Umbilical cord (tissue), 2 donors: Measurements from ENCODE around the gene ADAMTS1. TPM values are rescaled to one million over a fixed set of nuclear protein-coding genes. Genes with fewer than 3 reads are reported as not detected.
"Not testable (repeated sequence)": the region's sequence is repeated elsewhere in the genome, so short reads cannot be mapped to it uniquely, and the experiment has no call there.

Experiments used
- DNase-seq: peaks from one replicate; pipeline ENCODE4 v3.0.0-alpha.2; 2015; ENCODE audit warnings: low spot score
- total RNA-seq: library from RNA; depleted of rRNA; stranded (reverse); fragments of >200 nt; gene quantifications from one replicate; pipeline ENCODE4 v1.2.3, GENCODE V29; 2014; ENCODE audit warnings: low replicate concordance; ENCODE audit not compliant: insufficient read depth

ADAMTS1 gene
- 211 TPM for total RNA-seq

GRCh38 chr21:26845066-26845758 is at the start of gene ADAMTS1:
ADAMTS1 (minus strand) TSS chr21:26845409; CDS start chr21:26844954, 455 bp downstream.
- peak; percentile 92 for DNase-seq

- no peak for DNase-seq
Observed at GRCh38 chr21:26892151-26892550, 46.9 kb upstream of the ADAMTS1 start.

DNA sequence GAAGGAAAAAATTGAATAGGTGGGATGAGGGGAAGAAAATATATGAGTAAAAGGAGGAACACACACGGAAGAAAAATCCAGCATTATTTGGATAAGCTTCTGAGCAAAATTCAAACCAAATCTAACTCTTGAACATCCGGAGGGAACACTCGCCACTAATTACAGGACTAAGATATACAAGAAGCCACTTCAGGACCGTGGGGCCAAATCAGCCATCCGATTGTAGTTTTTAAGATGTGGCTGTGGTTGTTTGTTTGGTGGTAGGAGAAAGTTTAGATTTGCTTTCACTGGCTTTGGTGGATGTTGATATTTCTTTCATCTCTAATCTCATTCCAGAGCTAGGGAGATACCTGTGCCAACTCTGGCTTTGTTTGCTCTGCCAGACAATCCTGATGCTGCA is 43.7 kb upstream of the ADAMTS1 start:
- peak; percentile 13 for DNase-seq

- no peak for DNase-seq
Observed at GRCh38 chr21:26888256-26888655, 43.0 kb upstream of the ADAMTS1 start.

GRCh38 chr21:26887251-26887650 is 42.0 kb upstream of the ADAMTS1 start:
- peak; percentile 34 for DNase-seq

- DNase-seq = no peak
Observed at GRCh38 chr21:26884436-26884835, 39.2 kb upstream of the ADAMTS1 start.

DNA sequence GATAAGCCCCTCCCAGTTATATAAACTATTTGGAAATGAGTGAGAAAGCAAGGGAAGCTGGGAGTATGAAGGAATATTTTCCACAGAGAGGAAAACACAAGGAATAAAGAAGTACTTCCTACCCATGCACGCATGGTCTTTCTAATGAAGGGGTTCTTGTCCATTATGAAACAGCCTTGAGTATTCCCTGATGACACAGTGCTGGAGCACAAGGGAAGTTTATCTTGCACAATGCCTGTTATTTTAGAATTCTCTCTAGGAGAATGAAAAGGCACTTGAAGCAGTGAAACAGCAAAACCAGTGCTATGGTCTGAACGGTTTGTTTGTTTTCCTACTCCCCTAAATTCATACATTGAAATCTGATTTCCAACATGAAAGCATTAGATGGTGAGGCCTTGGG is 38.6 kb upstream of the ADAMTS1 start:
- DNase-seq = no peak

- DNase-seq = peak; percentile 51
Observed at GRCh38 chr21:26881504-26882228, 36.5 kb upstream of the ADAMTS1 start.

DNA sequence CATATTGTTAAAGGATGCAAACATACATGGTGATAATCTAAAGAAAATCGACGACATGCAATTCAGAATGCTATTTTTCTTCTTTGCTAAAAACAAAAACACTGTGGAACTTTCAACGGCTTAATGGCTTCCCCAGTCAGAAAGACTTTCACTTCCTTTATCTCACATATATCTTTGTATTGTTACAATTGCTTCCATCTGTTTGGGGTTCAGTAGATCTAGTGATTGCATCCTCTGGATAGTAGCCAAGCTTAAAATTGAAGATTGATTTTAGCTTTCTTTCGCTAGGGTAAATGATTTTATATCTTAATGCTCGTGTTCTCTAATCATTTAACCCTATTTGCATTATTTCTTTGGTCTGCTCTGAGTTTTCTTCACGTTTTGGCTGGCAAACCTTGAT is 31.8 kb upstream of the ADAMTS1 start:
- no peak for DNase-seq

DNA sequence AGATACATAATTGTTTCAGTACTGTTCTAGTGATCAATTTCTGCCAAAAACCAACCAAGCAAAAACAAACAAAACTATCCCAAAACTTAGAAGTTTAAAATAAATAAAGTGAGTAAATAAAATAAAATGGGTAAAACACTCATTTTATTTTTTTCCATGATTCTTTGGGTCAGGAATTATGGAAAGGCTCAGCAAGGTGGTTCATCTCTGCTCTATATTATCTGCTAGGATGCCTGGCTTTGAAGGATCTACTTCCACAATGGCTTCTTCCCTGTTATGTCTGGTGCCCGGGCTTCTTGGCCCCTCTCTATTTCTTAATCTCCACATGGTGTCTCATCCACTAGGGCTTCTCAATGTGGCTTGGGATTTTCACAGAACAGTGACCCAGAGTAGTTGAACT is 29.1 kb upstream of the ADAMTS1 start:
- DNase-seq = no peak

GRCh38 chr21:26865857-26866256 is 20.6 kb upstream of the ADAMTS1 start:
- DNase-seq = no peak

DNA sequence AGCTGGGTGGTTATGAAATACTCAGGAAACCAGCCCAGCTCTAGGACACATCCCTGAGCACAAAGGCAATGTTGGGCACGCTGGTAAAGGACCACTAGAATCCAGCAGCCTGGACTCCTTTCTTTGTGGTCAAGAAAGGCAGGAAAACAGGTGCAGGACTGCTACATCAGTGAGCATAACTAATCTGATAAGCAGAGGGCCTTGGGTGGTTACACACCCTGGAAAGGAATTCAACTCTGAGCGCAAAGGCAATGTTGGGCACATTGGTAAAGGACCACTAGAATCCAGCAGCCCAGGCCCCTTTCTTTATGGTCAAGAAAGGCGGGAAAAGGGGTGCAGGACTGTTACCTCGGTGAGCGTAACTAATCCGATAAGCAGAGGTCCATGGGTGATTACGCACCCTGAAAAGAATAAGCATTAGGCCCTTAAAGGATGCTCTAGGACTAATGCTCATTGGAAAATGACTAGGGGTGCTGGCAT is 11.7 kb upstream of the ADAMTS1 start:
- DNase-seq = not testable (repeated sequence)

GRCh38 chr21:26854695-26855094 is 9.5 kb upstream of the ADAMTS1 start:
- not testable (repeated sequence) for DNase-seq

DNA sequence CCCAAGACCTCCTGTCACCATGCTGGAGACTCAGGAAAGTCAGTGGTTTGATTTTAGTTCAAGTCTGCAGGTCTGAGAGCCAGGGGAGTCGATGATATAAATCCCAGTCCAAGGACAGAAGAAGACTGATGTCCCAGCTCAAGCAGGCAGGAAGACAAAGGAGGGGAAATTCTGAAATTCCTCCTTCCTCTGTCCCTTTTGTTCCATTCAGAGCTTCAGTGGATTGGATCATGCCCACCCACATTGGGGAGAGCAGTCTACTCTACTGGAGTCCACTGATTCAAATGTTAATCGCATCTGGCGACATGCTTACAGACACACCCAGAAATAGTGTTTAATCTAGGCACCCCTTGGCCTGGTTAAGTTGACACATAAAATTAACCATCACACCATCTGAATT is 7.2 kb upstream of the ADAMTS1 start:
- DNase-seq = no peak

- no peak for DNase-seq
Observed at GRCh38 chr21:26851109-26851944, 6.1 kb upstream of the ADAMTS1 start.

- DNase-seq = peak; percentile 79
Observed at GRCh38 chr21:26850116-26850643, 5.0 kb upstream of the ADAMTS1 start.

DNA sequence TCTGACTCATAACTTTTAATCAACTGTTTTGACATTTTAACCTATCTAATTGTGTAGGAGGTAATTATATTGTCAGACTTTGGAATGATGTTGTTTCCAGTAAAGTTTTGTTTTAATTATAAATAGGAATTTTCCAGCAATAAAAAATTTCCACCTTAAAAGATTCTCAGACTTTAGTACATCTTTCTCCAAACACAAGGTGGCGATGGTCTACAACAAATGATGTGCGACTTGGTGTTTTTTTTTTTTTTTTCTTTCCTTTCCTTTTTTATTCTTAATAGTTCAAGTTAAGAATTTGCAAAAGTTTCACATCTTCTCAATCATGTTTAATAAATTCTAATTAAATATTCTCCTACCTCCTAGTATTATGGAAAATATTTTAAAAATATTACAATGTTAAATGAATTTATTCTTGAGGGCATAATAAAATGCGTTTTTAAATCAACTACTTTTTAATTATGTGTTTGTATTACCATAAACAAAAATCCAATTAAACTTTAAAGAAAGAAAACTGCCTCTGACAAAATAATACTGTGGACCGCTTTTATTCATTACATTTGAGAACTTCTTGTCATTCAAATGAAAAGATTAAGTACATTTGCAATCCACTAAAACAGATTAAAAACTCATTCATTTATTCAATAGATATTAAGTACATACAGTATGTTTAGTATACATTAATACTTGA is 4.4 kb upstream of the ADAMTS1 start:
- DNase-seq = peak; percentile 81

DNA sequence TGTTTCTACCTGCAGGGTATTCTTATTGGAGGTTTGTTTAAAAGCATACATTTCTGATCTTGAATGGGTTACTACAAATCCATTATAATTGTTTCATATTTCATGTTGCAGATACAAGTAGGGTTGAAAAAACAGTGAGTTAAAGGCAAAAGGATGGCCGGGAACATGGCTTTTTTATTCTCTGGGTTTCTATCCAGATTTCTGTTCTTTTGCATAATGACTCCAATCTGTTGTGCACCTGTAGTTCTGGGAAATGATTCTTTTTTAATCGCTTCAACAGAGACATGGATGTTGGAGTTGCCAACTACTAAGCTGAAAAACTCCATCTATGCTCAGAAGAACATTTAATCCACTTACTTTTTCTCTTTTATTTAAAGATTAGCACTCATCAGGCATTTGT is 2.7 kb upstream of the ADAMTS1 start:
- no peak for DNase-seq

GRCh38 chr21:26847002-26847401 is 1.8 kb upstream of the ADAMTS1 start:
- no peak for DNase-seq

GRCh38 chr21:26846036-26846931 is 1.1 kb upstream of the ADAMTS1 start:
- peak; percentile 97 for DNase-seq
